ENCODE data around the gene GSS. TPM values are rescaled to one million over a fixed set of nuclear protein-coding genes. Genes with fewer than 3 reads are reported as not detected.

The GSS gene
- total RNA-seq, 1 donor from 2014 or later: 17.2 TPM

DNA sequence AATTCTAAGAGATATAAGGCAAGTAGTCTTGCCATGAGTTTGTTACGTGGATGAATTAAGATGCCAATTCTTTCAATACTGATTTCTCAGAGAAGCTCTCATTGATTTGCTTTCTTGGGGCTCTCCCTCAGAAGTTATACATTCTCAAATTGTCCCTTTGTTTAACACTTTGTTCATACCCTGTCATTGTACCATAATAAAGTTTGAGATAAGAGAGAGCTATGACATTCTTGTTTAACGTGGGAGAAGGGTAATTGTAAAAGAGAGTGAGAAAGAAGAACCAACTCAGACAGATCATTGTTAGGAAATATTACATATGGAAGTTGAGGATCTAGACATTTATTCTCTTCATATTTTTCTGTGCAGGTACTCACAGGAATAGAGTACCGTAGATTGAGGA is 60.1 kb downstream of the GSS start:
- intact Hi-C loops (cut with micrococcal nuclease): no loop called here
- H3K27ac ChIP-seq (replicated peaks): peak overlapping the region; percentile 71

DNA sequence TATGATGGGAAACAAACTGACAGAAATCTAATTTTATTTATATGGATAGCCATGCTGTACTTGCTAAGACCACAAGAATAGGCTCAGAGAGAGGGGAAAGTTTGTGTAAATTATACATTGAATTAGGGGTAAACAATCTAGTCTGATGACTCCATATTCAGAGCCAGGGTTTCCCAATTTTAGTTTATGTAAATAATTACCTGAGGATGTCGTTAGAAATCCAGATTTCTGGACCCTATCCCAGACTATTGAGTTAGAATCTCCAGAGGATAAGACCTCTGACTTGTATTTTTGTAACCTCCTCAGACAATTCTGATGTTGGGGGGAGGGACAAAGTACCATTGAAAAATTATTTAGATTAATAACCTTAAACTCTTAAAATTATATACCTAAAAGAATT is 60.9 kb downstream of the GSS start:
- TF ChIP-seq, protein P1, sequence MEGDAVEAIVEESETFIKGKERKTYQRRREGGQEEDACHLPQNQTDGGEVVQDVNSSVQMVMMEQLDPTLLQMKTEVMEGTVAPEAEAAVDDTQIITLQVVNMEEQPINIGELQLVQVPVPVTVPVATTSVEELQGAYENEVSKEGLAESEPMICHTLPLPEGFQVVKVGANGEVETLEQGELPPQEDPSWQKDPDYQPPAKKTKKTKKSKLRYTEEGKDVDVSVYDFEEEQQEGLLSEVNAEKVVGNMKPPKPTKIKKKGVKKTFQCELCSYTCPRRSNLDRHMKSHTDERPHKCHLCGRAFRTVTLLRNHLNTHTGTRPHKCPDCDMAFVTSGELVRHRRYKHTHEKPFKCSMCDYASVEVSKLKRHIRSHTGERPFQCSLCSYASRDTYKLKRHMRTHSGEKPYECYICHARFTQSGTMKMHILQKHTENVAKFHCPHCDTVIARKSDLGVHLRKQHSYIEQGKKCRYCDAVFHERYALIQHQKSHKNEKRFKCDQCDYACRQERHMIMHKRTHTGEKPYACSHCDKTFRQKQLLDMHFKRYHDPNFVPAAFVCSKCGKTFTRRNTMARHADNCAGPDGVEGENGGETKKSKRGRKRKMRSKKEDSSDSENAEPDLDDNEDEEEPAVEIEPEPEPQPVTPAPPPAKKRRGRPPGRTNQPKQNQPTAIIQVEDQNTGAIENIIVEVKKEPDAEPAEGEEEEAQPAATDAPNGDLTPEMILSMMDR (IDR thresholded peaks at IDR 0.05; ENCODE audit: borderline replicate concordance): no peak
- H3K4me1 ChIP-seq: peaks cover 71% of the 10 kb centered on the region
- H3K4me3 ChIP-seq: no peak overlapping the region
- no peaks in the 10 kb centered on the region for H3K9me3 ChIP-seq (replicated peaks)
- intact Hi-C loops (cut with micrococcal nuclease): no loop called here
- H3K36me3 ChIP-seq: no peaks in the 10 kb centered on the region
- DNase-seq: no peak
- no peaks in the 10 kb centered on the region for H3K27me3 ChIP-seq (ENCODE audit: low read depth)
- H3K27ac ChIP-seq (replicated peaks): no peak overlapping the region

More for the DNA sequence above, 60.1 kb downstream of the GSS start:
- peaks cover 71% of the 10 kb centered on the region for H3K4me1 ChIP-seq
- no peak for DNase-seq
- H3K4me3 ChIP-seq: no peak overlapping the region
- H3K9me3 ChIP-seq (replicated peaks): no peaks in the 10 kb centered on the region
- H3K27me3 ChIP-seq (ENCODE audit: low read depth): no peaks in the 10 kb centered on the region
- no peaks in the 10 kb centered on the region for H3K36me3 ChIP-seq
- TF ChIP-seq, protein P1 (IDR thresholded peaks at IDR 0.05; ENCODE audit: borderline replicate concordance): no peak

DNA sequence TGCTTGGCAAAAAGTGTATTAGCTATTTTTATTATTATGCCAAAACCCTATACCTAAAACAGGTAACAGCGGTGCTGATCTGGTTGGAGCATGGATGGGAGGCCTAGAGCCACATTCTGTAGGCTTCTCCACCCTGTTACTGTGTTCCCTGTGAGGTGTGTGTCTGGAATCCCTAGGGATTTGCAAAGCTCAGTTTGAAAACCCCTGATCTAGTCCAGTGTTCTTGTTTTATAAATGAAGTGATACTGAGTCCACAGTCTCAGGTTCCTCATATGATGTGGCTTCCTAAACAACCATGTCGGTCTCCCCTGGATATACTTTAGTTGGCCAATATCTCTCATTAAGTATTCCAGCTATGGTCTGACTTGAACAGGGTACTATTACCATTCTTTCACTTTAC is 62.9 kb downstream of the GSS start:
- no peak overlapping the region for H3K4me3 ChIP-seq
- H3K4me1 ChIP-seq: peaks cover 77% of the 10 kb centered on the region
- no peaks in the 10 kb centered on the region for H3K9me3 ChIP-seq (replicated peaks)
- no peak overlapping the region for H3K27ac ChIP-seq (replicated peaks)
- H3K27me3 ChIP-seq (ENCODE audit: low read depth): no peaks in the 10 kb centered on the region
- no peak for DNase-seq
- TF ChIP-seq, protein P1 (IDR thresholded peaks at IDR 0.05; ENCODE audit: borderline replicate concordance): no peak
- no peaks in the 10 kb centered on the region for H3K36me3 ChIP-seq
- intact Hi-C loops (cut with micrococcal nuclease): no loop called here

DNA sequence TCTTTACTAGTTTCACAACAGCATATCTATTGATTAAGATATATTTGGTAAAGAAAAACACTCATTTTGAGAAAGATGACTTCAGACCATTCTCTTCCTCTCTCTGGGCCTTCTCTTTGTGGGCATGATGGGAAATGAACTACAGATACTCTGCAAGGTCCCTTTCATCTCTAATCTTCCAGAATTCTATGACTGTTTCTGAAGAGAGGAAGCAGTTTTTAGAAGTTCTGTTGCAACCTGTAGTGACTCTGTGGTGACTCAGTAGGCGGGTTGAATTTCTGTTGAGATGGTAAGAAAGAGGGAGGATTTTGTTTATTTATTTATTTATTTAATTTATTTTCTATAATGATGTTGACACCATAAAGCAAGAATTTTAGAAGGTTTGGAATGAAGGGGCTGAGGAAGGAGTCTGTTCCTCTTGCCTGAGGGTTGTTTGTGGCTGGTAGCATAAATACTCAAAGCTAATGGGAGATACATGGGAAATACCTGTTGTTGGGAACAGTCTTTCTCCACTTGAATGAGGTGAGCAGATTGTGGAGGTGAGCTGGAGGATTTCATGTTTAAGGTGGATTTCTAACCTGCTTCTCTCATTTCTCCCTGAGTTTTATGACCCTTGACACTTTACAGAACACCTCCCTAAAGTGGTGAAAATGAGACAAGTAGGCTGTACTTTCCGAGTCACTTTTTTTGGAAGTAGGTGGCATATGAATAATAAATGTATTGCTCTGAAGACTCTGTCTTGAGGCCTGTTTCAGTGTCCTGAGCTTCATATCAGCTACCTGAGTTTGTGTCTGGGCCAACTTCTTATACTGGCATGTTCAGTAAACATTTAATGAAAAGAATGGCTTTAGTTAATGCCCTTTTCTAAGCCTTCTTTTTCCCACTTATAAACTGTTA is 64.2 kb downstream of the GSS start:
- intact Hi-C loops (cut with micrococcal nuclease): no loop called here
- TF ChIP-seq, protein P1 (IDR thresholded peaks at IDR 0.05; ENCODE audit: borderline replicate concordance): no peak
- Histone ChIP-seq H3K27me3 (ENCODE audit: low read depth) (no peaks in the 10 kb centered on the region), H3K27ac (replicated peaks) (peak overlapping the region; percentile 6), H3K36me3 (no peaks in the 10 kb centered on the region), H3K4me1 (peaks cover 75% of the 10 kb centered on the region), H3K4me3 (no peak overlapping the region), H3K9me3 (replicated peaks) (no peaks in the 10 kb centered on the region)
- no peak for DNase-seq

DNA sequence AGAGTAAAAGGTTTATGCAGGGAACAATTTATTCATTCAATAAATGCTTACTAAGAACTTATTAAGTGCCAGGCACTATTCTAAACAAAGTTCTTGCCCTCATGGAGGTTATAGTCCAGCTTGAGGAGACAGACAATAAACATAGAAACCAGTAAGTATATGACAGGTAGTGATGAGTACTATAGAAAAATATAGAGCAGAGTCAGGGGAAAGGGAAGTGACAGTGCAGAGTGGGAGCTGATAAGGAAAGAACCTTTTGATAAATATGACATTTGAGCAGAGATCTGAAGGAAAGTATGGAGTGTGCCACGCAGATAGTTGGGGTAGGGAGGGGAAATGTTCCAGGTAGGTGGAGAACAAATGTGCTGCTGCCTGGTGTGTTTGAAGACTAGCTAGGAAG is 67.1 kb downstream of the GSS start:
- Histone ChIP-seq H3K36me3 (peaks cover 19% of the 10 kb centered on the region), H3K9me3 (replicated peaks) (no peaks in the 10 kb centered on the region), H3K27me3 (ENCODE audit: low read depth) (no peaks in the 10 kb centered on the region), H3K4me3 (no peak overlapping the region), H3K27ac (replicated peaks) (no peak overlapping the region), H3K4me1 (peaks cover 50% of the 10 kb centered on the region)
- TF ChIP-seq, protein P1 (IDR thresholded peaks at IDR 0.05; ENCODE audit: borderline replicate concordance): no peak
- no peak for DNase-seq
- intact Hi-C loops (cut with micrococcal nuclease): no loop called here
